ENCODE measurements around the gene FAM20C.

Gene FAM20C

DNA sequence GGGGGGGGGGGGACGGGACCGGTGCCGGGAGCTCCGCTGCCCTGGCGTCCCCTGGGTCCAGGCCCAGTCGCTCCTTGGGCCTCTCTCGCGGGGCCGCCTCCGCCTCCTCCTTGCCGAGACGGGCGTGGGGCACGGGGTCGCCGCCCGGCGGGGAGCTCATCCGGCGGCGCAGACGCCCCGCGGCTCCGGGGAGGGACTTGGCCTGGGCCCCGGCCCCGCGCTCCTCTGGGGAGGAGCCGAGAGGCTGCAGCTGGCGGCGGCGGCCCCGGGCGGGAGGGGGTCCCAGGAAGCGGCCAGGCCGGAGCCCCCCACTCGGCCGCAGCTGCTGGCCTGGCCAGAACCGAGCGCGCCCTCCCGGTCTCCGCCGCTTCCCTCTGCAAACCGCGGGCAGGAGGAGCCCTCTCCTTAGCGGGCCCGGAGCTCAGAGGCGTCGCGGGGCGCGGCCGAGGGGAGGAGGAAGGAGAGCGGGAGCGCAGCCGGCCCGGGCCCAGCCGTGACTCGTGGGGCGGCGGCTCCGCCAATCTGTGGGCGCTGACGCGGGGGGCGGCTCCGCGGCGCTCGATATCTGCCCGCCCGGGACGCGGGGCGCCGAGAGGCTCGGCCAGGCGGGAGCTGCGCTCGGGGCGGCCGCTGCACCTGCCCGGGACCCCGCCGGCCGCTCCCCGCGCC lies at the start of gene FAM20C:
Gene FAM20C, plus strand, starts transcription at position 591 of the 669 bp plus-strand sequence. CDS start 629 bp downstream, outside the sequence.
- FAIRE-seq (peak; percentile 84), DNase-seq (ENCODE audit: low spot score) (peak; percentile 83)

DNA sequence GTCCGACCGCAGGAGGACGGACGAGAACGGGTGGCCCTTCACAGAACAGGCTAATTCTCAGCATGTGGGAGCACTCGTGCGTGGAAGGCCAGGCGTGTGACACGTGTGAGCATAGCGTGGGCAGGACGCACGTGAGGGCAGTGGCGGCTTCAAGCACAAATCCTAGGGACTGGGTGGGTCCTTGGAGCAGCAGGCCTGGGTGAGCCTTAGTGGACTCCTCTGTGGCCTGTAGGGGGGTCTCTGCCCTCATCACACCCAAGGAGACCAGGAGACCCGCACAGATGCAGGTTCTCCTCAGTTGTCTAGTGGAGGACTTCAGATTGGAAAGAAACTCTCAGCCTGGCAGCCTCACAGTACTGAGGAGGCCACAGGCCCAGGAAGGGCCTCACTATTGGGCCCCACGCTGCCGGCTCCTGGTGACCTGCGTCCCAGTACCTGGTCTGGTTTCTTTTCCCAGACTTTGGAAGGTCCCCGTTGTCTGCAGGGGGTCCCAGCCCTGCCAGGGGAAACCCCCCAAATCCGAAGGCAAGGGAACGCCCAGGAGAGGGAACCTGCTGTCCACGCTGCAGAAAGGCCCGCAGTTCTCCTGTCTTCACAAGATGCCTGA lies 49.1 kb upstream of the FAM20C start:
- DNase-seq (ENCODE audit: low spot score) (no peak), FAIRE-seq (no peak)

DNA sequence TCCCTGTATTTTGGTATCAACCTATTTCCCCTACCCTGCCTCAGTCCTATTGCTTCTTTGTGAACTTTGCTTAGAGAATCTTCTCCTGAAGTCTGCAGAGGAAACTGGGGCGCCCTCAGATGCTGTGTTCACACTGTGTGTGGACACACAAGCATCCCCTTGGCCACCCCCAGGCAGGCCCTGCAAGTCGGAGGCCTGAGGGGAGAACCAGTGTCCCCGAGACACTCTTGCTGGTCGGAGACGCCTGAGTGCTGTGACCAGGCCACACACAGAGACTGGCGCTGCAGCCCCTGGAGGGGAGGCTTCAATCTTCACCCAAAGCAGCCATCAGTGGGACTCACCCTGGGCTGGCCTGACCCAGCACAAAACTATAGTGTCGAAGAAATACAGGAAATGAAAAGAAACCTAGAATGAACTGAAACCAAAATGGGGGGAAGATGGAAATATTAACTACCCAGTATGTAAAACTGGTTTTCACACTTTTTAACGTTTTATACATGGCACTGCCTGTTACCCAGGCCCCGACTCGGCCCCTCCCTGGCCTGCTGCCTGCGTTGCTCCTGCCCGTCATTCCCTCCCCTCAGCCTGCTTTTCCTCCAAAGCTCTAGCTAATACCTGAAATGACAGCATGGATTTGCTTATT lies 48.4 kb upstream of the FAM20C start:
- DNase-seq (ENCODE audit: low spot score), result no peak

DNA sequence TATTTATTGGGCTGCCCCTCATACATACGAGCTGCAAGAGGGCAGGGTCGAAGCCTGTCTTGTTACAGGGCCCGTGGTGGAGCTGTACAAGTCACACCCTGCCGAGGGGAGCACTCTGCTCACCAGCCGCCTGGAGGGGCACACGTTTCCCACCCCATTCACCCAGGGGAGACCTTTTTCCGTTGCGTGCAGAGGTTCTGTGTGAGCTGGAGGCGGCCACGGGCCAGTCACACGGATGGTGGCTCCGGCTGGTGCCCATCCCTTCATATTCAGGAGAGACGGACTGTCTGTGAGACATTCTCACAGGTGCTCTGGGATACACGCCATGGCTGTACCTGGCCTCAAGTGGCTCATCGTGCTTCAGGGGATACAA lies 47.9 kb upstream of the FAM20C start:
- DNase-seq (ENCODE audit: low spot score) (no peak), FAIRE-seq (no peak)

More for the DNA sequence above, 48.4 kb upstream of the FAM20C start:
- FAIRE-seq, result no peak

DNA sequence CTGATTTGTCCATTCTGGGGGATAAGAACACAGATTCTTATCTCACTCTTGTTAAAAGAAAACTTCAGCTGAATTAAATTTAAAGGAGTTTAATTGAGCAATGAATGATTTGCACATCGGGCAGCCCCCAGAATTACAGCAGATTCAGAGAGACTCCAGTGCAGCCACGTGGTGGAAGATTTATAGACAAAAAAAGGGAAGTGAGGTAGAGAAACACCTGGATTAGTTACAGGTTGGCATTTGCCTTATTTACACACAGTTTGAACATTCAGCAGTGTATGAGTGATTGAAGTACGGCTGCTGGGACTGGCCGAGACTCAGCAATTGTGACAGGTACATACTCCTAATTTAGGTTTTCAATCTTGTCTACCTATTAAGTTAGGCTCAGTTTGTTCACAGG lies 46.5 kb upstream of the FAM20C start:
- DNase-seq (ENCODE audit: low spot score) (no peak), FAIRE-seq (peak; percentile 68)

DNA sequence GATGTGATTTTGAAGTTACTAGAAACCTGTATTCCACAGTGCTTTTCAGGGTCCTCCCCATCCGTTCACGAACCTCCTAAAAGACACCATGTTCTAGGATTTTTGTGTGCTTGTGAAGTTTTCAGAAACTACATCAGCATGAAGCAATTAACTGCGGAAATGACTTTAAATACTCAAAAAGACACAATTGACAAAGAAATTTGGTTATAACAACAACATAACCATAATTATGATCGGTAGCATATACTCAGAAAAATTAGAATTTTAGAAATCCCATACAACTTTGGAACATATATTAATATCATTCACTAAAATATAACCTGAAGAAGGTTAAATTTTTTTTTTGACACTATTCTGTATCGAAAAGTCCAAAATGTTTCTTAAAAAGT lies 43.8 kb upstream of the FAM20C start:
- DNase-seq (ENCODE audit: low spot score) (no peak), FAIRE-seq (no peak)

DNA sequence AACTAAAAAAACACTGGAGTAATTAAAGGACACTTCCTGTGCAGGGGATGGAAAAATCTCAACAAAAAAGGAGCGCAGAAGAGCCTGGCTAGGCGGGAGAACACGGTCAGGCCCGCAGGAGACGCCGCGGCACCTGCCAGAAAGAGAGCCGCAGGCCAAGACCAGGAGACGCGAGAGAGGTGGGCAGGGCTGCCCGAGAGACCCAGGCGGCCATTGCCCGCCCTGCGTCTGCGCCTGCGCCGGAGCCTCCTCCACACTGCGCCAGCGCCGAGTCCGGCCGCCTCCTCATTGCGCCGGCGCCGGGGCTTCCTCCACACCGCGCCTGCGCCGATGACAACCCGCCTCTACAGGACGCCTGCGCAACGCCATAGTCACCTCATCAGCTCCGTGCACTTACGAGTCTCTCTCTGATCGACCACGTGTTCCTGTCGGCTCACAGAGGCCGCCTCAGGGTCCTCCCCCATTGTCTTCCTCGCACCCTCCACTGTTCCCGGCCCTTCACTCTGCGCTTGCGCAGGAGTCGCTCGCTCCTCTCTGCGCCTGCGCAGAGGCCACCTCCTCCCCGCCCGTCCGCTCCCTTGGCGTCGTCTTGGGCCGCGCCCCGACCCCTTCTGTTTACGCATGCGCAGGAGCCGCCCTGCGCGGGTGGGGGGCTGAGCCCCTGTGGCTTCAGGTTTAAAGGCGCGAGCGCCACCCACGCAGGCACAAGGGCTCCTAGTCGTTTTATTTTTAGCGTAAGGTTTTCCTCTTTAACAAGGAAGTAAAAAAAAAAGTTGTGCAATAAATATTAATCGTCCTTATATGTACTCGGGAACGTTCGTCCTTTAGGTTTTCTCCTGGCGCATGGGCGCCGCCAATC lies 43.2 kb upstream of the FAM20C start:
- peak; percentile 99 for DNase-seq (ENCODE audit: low spot score)

DNA sequence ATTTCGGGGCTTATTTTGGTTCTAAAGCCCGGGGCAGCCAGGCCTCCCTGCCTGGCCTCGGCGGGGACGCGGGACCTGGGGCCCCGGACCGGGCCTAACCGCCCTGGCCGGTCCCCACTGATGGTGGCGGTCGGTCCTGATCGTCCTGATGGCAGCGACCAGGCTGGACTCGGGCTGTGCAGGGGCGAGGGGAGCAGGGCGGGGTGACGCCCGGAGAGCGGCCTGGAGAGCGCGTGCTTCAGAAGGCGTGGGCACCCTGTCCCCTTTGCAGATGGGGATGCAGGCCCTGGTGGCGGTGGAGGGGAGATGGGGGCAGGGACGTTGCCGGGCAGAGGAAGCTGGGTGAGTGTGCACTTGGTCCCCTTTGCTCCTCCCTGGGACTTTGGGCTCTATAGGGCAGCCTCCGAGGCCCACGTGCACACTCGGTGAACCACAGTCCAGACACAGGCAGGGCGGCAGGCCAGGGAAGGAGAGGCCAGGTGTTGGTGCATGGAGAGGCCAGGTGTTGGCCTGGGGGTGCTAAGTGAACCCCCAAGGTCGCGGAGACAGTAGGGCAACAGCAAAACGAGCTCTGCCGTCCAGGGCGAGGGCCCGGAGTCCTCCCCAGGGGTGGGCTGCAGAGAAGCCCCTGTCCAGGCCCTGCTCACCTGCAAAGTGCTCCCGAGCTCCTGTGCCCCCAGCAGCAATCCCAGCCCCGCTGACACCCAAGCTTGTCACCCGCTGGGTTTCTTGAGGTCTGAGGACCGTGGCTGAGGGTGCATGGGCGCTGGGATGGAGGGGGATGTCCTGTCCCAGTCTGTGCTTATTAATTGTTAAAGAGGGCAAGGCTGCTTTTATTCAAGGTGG lies 42.4 kb upstream of the FAM20C start:
- no peak for FAIRE-seq
- no peak for DNase-seq (ENCODE audit: low spot score)

More for the DNA sequence above, 43.2 kb upstream of the FAM20C start:
- peak; percentile 91 for FAIRE-seq

DNA sequence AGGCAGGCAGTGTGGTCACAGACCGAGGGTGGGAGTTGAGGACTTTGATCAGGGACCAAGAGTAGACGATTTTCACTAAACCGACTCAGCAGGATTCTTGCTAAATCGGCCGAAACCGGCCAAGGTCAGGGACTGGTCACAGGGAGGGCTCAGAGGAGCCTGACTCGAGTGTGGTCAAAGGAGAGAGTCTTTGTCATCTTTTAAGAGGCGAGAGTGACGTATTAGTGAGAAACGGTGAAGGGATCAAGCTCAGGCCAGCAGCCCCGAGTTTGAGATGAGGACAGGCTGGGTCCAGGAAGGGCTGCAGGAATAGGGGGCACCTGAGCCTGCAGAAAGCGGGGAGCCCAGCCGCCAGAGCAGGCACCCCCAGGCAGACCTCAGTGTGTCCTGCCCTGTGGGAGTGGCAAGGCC lies 41.6 kb upstream of the FAM20C start:
- no peak for FAIRE-seq
- no peak for DNase-seq (ENCODE audit: low spot score)

DNA sequence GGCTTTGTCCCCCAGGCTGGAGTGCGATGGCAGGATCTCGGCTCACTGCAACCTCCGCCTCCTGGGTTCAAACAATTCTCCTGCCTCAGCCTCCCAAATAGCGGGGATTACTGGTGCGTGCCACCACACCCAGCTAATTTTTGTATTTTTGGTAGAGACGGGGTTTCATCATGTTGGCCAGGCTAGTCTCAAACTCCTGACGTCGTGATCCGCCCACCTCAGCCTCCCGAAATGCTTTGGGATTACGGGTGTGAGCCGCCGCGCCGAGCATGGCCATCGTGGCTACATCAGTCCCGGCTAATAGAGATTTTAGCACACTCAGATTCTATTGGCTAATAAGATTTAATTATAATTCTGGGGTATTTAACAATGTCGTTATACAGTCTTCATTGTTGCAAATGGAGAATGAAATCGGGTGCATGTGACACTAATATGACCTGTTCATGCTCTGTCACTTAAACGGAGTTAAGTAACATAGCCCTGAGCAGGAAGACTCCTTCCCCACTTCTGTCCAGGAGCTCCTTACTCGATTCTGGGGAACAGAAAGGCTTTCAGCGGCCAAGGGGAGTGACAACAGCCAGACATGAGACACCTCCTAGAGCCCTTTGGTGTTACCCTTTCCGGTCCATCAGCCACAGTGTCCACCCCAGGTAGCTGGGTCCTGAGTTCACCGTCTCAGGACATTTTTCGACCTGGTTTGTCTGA lies 40.9 kb upstream of the FAM20C start:
- no peak for FAIRE-seq
- no peak for DNase-seq (ENCODE audit: low spot score)

DNA sequence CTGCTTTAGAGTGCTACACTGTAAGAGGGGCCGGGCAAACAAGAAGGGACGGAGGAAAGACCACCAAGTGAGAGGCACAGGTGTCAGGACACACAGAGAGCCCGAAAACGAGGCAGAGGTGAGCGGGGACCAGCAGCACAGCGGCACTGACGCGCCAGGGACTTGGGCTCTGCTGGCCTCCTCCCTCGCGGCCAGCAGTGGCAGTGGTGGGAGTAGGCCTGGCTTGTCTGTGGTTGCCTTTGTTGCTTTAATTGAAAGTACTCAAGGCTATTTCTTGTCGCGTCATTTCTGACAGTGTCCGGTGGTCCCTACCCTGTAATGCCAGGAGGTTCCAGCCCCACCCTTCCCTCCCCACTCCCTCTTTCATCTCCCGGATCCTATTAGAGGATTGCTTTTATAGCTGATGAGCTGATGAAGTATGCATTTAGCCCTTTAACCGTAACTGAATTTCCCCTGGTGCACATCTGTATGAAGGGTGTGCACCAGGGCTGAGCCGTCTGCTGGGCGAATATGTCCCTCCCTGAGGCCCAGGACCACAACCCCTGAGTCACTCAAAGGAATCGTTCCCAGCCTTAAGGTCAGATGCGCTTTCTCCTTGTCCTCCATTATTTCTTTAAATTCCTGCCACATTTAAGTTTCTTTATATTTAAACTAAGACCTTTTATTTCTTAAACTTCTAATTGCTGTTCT lies 39.5 kb upstream of the FAM20C start:
- DNase-seq (ENCODE audit: low spot score) (no peak), FAIRE-seq (no peak)

DNA sequence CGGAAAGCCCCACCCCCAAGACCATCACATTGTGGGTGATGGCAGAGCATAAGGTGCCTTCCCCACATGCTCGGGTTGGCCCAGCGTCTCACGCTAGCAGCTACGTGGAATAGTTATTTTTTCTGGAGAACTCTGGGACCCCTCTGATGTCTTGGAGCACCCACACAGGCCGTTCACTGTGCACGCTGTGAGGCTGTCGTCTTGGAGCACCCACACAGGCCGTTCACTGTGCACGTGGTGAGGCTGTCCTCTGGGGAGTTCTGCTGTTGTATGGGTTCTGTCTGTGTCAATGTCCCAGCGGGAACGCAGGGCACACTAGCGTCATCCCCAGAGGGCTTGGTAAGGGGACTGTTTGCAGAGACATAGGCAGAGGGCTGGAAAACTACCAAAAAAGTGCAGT lies 38.8 kb upstream of the FAM20C start:
- FAIRE-seq (no peak), DNase-seq (ENCODE audit: low spot score) (no peak)

DNA sequence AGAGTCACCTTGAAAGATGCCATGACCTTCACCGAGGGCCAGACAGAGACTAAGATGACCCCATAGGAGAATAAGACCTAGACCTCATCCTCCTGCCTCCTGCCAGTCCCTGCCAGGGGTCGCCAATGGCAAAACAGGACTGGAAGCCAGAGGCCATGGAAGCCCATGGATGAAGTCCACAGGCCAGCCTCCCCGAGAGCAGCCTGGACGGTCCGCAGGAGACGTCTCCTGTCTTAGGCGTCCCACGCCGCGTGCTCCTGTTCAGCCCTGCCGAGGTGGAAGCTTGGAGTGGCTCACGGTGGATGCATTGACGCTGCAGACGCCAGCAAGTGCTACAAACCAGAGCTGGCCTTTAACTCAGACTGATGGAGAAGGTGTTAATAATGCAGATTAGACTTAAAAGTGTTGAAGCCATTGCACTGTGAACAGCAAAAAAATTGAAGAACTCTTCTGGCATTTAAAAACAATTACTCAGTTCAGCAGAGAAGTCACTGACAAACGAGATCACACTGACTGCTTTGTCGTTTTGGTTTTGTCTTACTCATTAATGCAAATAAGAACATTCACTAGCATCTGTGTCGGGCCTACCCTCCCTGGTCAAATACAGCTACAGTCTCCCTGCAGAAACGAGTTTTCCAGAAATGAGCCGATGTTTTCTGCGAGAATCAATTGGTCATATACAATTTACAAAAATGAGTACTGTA lies 38.1 kb upstream of the FAM20C start:
- peak; percentile 27 for FAIRE-seq
- DNase-seq (ENCODE audit: low spot score), result no peak

DNA sequence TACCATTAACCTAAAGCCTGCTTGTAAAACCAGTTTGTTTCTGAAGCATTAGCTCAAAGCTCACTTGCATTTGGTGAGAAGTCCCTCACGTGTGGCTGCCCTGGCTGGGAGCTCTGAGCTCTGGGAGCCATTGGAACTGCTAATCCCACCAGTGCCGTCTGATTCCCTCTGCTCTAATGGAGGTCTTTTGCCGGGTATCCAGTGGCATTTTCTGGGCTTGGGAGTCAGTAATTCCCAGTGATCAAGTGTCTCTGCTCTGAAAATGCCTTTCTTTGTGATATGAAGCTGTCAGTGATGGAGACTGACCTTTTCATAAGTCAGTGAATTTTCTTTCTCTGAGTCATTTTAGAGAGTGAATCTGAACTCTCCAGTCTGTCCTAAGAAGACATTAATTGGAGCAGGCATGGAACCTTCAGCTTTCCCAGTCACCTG lies 36.9 kb upstream of the FAM20C start:
- no peak for FAIRE-seq
- DNase-seq (ENCODE audit: low spot score), result no peak

DNA sequence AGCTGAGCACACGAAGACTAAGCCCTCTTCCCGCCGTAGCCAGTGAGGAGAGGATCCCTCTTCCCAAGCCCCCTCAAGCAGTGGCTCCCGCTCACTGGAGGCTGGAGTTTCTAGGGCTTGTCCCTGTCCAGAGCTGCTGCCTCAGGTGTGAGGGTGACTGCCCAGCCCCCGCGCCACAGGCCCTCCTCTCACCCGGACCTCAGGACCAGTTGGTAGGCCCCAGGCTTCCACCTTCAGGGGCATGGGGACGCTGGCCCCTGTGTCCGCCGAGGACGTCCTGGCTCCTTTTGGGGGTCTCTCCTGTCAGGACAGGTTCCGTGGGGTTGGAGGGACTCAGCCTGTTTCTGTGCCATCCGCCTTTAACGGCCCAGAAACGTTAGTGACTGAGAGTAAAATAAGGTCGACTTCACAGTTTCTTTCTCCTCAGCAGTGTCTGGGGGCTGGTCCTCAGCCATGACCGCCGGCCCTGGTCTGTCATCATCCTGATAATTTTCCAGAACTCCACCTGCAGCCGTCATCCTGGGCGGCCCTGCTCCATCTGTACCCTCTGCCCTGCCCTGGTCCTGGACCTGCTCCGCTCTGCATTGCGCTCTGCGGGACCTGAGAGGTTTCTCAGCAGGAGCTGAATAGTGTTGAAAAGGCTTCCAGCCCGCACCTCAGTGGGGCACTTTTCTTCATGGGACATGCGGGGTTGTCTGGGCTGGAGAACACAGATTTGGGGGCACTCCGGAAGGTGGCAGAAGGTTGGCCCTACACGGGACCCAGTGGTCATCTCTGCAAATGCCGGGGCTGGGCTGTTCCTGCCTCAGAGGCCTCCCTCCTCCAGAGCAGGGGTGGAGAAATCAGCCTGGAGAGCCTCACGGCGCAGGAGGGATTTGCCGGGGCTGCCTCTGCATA lies 36.0 kb upstream of the FAM20C start:
- FAIRE-seq, result no peak
- no peak for DNase-seq (ENCODE audit: low spot score)

DNA sequence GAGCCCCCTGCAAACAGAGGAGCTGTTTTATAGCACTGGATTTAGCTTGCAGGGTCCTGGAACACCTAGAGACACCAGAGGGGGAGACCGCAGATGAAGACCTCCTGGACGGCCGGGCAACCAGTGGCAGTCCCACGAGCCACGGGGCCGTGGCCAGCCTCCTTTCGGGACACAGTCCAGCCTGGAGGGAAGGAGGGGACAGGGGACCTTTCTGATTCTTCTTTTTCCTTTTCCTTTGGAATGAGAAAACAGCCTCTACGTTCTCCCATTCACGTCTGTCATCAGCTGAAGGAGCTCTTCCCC lies 35.4 kb upstream of the FAM20C start:
- no peak for FAIRE-seq

DNA sequence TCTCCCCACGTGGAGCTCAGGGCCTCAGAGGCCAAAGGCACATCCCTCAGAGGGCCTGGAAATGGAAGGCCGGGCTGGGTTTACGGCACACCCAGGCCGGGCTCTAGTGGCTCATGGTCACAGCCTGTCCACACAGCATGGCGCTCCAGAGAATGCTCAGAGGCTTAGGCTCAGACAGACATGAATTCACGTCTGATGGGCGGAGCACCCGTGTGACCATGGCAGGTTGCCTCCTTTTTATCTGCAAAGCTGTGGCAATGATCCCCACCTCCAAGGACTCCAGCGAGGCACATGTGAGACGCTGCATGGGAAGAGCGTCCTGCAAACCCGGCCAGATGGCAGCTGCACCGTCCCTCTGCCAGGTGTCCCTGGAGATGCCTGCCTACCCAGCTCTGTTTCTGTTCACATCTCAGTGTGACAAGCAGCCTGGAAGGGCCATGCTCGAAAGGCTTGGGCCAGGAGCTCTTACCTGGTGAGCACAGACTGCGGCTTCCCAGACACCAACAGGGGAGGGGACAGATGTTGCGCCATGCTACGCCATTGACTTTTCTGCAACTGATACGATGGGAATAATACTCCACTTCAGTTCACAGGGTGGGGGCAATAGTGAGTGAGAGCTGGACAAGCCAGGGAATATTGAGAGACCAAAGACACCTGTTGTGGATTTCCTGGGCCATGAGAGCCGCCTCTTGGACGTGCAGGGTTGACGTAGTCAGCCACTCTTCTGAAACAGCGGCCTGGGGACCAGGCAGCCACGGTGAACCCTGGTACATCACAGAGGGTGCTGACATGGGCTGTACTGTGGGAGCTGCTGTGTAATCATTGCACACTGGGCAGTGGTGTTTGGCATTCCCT lies 34.4 kb upstream of the FAM20C start:
- DNase-seq (ENCODE audit: low spot score), result no peak
- no peak for FAIRE-seq

More for the DNA sequence above, 35.4 kb upstream of the FAM20C start:
- DNase-seq (ENCODE audit: low spot score), result no peak
